Measurements from ENCODE around the gene MAPKAPK3.

The MAPKAPK3 gene

DNA sequence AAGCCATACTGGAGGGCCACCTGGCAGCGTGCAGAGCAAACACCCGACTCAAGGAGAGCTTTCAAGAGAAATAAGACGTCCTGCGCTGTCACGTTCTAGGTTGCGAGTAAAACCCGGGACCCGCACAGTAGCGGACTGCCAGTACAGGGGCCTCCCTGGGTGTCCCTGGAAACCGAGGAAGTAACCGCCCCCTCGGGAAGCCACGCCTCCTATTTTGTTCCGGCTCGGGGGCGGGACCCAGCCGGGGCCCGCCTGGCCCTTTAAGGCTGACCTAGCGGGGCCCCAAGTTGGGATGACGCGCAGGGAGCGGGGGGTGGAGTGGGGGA is 218 bp upstream of the MAPKAPK3 start:
- Mint-ChIP-seq H3K27ac (peak overlapping the region; percentile 9 to 76 (median 43)), H3K9me3 (no peaks in the 10 kb centered on the region), H3K36me3 (ENCODE audit: low read depth) (peaks cover 7% of the 10 kb centered on the region), H3K4me3 (peak overlapping the region; percentile 78 to 85 (median 80)), H3K4me1 (peaks cover 37% of the 10 kb centered on the region), H3K27me3 (ENCODE audit: low read depth) (peaks cover 3% of the 10 kb centered on the region)
- TF ChIP-seq, protein P1, sequence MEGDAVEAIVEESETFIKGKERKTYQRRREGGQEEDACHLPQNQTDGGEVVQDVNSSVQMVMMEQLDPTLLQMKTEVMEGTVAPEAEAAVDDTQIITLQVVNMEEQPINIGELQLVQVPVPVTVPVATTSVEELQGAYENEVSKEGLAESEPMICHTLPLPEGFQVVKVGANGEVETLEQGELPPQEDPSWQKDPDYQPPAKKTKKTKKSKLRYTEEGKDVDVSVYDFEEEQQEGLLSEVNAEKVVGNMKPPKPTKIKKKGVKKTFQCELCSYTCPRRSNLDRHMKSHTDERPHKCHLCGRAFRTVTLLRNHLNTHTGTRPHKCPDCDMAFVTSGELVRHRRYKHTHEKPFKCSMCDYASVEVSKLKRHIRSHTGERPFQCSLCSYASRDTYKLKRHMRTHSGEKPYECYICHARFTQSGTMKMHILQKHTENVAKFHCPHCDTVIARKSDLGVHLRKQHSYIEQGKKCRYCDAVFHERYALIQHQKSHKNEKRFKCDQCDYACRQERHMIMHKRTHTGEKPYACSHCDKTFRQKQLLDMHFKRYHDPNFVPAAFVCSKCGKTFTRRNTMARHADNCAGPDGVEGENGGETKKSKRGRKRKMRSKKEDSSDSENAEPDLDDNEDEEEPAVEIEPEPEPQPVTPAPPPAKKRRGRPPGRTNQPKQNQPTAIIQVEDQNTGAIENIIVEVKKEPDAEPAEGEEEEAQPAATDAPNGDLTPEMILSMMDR (IDR thresholded peaks at IDR 0.05; ENCODE audit: unreplicated experiment in 3 of 3) = no peak

DNA sequence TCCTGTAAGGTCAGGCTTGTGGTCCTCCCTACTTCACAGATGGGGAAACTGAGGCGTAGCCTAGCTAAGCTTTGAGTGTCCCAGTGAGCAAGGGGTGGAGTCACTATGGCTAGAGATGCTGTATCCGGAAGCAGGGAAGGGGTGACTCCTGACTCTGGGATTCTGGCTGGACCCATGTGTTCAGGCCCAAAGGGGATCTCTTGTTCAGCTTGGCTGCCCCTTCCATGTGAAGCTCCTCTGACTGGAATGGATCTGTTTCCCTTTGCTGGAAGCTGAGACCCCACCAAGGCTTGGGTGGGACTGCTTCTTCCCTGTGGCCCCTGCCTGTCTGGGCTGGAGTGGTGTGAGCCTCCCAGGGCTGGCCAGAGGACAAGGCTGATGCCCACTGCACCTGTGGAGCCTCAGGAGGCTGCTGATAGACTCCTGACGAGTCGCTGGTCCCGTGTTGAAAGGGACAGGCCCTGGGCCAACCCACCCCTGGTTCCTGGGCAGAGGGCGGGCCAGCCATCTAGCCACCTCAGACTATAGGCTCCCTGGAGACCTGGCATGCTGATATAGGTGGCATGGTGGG is 1.0 kb downstream of the MAPKAPK3 start:
- Mint-ChIP-seq H3K9me3 (no peaks in the 10 kb centered on the region), H3K4me3 (peak overlapping the region; percentile 78 to 85 (median 83)), H3K27ac (peak overlapping the region in 1 of 3 experiments; percentile 77), H3K27me3 (ENCODE audit: low read depth) (peaks cover 3% of the 10 kb centered on the region), H3K4me1 (peaks cover 25% of the 10 kb centered on the region), H3K36me3 (ENCODE audit: low read depth) (peaks cover 7% of the 10 kb centered on the region)
- TF ChIP-seq, protein P1 (IDR thresholded peaks at IDR 0.05; ENCODE audit: unreplicated experiment in 3 of 3) = no peak

DNA sequence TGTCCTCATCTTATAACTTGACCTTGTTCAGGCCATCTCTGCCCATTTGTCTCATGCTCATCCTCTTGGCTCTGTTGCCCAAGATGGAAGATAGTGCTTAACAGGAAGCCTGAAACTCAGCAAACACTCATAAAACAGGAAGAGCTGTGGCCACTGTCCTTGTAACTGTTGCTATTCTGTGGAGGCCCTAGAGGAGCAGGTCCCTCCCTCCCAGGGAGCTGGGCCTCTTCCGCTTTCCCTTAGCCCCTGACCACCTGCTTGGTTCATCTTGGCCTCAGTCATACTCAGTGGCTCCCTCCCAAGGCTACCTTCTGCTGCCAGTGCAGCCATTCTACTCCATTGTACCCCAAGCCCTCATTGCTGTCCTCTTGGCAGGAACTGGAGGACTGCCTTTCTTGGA is 3.5 kb downstream of the MAPKAPK3 start:
- H3K4me3 Mint-ChIP-seq = peak overlapping the region; percentile 18 to 65 (median 64)
- peak overlapping the region; percentile 8 to 93 (median 10) for H3K27ac Mint-ChIP-seq
- H3K9me3 Mint-ChIP-seq = no peaks in the 10 kb centered on the region
- TF ChIP-seq, protein P1 (IDR thresholded peaks at IDR 0.05; ENCODE audit: unreplicated experiment in 3 of 3) = no peak
- peaks cover 11% of the 10 kb centered on the region for H3K36me3 Mint-ChIP-seq (ENCODE audit: low read depth)
- peaks cover 3% of the 10 kb centered on the region for H3K27me3 Mint-ChIP-seq (ENCODE audit: low read depth)
- H3K4me1 Mint-ChIP-seq = peaks cover 16% of the 10 kb centered on the region

DNA sequence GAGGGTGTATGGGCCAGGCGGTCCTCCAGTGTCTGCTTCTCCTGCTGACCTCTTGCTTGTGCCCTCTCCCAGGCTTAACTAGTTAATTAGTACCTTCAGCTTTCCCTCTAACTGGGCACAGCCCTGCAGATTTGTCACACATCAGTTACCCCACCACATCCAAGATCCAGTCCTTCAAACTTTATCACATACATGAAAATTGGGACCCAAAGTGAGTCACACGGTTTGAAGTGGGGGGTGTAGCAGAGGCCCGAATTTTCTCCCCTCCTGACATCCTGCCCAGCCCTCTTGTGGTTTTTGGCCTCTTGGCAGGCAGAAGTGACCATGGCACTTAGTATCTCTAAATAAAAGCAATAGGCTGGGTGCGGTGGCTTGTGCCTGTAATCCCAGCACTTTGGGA is 3.9 kb downstream of the MAPKAPK3 start:
- Mint-ChIP-seq H3K36me3 (ENCODE audit: low read depth) (peaks cover 11% of the 10 kb centered on the region), H3K4me1 (peaks cover 16% of the 10 kb centered on the region), H3K27ac (peak overlapping the region; percentile 8 to 93 (median 10)), H3K4me3 (peak overlapping the region; percentile 18 to 65 (median 64)), H3K9me3 (no peaks in the 10 kb centered on the region), H3K27me3 (ENCODE audit: low read depth) (peaks cover 3% of the 10 kb centered on the region)
- TF ChIP-seq, protein P1 (IDR thresholded peaks at IDR 0.05; ENCODE audit: unreplicated experiment in 3 of 3) = no peak

DNA sequence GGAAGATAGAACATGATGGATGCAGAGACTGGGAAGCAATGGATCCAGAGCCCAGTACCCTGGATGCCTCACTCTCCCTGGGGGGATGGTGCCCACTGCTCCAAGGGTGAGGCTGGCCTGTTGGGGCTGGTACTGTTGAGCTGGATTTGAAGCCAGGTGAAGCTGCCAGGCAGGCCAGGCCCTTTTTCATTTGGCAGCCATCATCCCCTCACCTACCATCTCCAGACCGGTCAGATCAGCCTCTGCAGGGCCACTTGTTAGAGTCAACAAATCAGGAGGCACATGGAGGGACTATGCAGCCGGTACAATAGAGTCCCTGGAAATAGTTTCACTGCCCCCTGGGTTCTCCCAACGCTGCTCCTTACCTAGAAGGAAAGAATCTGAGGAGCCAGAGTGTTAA is 5.9 kb downstream of the MAPKAPK3 start:
- peaks cover 3% of the 10 kb centered on the region for H3K27me3 Mint-ChIP-seq (ENCODE audit: low read depth)
- TF ChIP-seq, protein P1 (IDR thresholded peaks at IDR 0.05; ENCODE audit: unreplicated experiment in 3 of 3) = no peak
- no peak overlapping the region for H3K27ac Mint-ChIP-seq
- H3K4me3 Mint-ChIP-seq = no peak overlapping the region
- no peaks in the 10 kb centered on the region for H3K9me3 Mint-ChIP-seq
- peaks cover 11% of the 10 kb centered on the region for H3K36me3 Mint-ChIP-seq (ENCODE audit: low read depth)
- peaks cover 8% of the 10 kb centered on the region for H3K4me1 Mint-ChIP-seq

DNA sequence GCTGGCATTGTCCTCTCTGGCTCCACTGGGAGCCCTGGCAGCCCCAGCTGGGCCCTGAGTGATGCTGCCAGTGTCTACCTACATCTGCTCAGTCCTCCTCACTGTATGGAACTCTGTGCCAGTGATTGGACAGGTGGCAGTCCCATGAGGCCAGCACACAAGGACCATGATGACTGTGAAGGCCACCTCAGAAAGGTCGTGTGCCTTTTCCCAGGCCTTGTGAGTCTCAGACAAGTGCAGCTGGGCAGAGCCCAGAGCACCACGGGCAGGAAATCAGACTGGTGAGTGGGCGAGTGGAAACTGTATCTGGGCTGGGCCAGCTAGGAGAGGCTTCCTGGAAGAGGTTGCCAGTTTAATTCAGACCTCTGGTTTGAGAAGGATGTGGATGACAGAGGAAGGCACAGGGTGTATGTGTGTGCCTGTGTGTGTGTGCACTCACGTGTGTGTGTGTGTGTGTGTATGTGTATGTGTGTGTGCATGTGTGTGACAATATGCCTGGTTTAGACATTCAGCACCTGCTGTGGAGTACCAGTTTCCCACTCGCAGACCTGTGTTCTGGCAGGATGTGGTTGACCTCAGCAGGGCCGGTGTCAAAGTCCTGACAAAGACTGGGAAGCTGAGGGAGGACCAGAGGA is 7.0 kb downstream of the MAPKAPK3 start:
- H3K4me3 Mint-ChIP-seq = no peak overlapping the region
- no peaks in the 10 kb centered on the region for H3K9me3 Mint-ChIP-seq
- peaks cover 8% of the 10 kb centered on the region for H3K4me1 Mint-ChIP-seq
- TF ChIP-seq, protein P1 (IDR thresholded peaks at IDR 0.05; ENCODE audit: unreplicated experiment in 3 of 3) = no peak
- H3K36me3 Mint-ChIP-seq (ENCODE audit: low read depth) = peaks cover 11% of the 10 kb centered on the region
- H3K27ac Mint-ChIP-seq = peak overlapping the region in 1 of 3 experiments; percentile 59
- peaks cover 3% of the 10 kb centered on the region for H3K27me3 Mint-ChIP-seq (ENCODE audit: low read depth)
